HepG2 (cell line): ENCODE measurements around the gene JADE2. TPM values are rescaled to one million over a fixed set of nuclear protein-coding genes. Genes with fewer than 3 reads are reported as not detected.

ENCODE experiments used
- ERF ChIP-seq: IDR thresholded peaks from 2 replicates; pipeline ENCODE4 v1.6.1; 2018; ENCODE audit warnings: missing biosample characterization, missing genetic modification reagents
- FOXC1 ChIP-seq: sonication (generic); formaldehyde crosslinking; IDR thresholded peaks from 2 replicates; pipeline ENCODE4 v1.8.0; 2022; ENCODE audit warnings: mild to moderate bottlenecking, missing genetic modification reagents, borderline replicate concordance
- GABPB1 ChIP-seq: IDR thresholded peaks from 2 replicates; pipeline ENCODE4 v1.6.1; 2016; ENCODE audit warnings: mild to moderate bottlenecking, missing genetic modification reagents, moderate library complexity, missing compliant biosample characterization
- MAFF ChIP-seq: IDR thresholded peaks from 2 replicates; pipeline ENCODE4 v1.6.1; 2011; ENCODE audit warnings: low read depth, low read length, improper control_type of control experiment
- MTF2 ChIP-seq: sonication (generic); formaldehyde crosslinking; IDR thresholded peaks from 2 replicates; pipeline ENCODE4 v1.5.0; 2020; ENCODE audit warnings: missing genetic modification reagents, borderline replicate concordance
- PTBP1 ChIP-seq: fragments of 200-400 bp; formaldehyde crosslinking; IDR thresholded peaks from 2 replicates; pipeline ENCODE4 v1.6.1; 2018; ENCODE audit warnings: low read length, low read depth; ENCODE audit not compliant: poor library complexity, severe bottlenecking
- RBM39 ChIP-seq: fragments of 200-400 bp; formaldehyde crosslinking; IDR thresholded peaks from one replicate; pipeline ENCODE4 v1.6.1; 2018; ENCODE audit warnings: antibody characterized with exemption, mild to moderate bottlenecking, low read depth, low read length; ENCODE audit not compliant: poor library complexity, severe bottlenecking
- SKI ChIP-seq: fragments of 450-650 bp; IDR thresholded peaks from one replicate; pipeline ENCODE4 v1.6.1; 2018; ENCODE audit warnings: mild to moderate bottlenecking; ENCODE audit not compliant: partially characterized antibody
- YY1 ChIP-seq: IDR thresholded peaks from 2 replicates; pipeline ENCODE4 v1.6.1; 2011; ENCODE audit warnings: low read length, low read depth, moderate library complexity, mild to moderate bottlenecking; ENCODE audit not compliant: insufficient read depth, insufficient replicate concordance
- ZBTB3 ChIP-seq: sonication (generic); formaldehyde crosslinking; IDR thresholded peaks from 2 replicates; pipeline ENCODE4 v1.4.0; 2020; ENCODE audit warnings: low read depth, mild to moderate bottlenecking, moderate library complexity, missing genetic modification reagents, borderline replicate concordance
- ZFP62 ChIP-seq: sonication (generic); formaldehyde crosslinking; IDR thresholded peaks from 2 replicates; pipeline ENCODE4 v1.4.0; 2020; ENCODE audit warnings: missing genetic modification reagents
- ZNF101 ChIP-seq: sonication (generic); formaldehyde crosslinking; IDR thresholded peaks from 2 replicates; pipeline ENCODE4 v1.4.0; 2020; ENCODE audit warnings: mild to moderate bottlenecking, low read depth, missing genetic modification reagents, borderline replicate concordance
- ZNF335 ChIP-seq: sonication (generic); formaldehyde crosslinking; IDR thresholded peaks from 2 replicates; pipeline ENCODE4 v1.4.0; 2020; ENCODE audit warnings: missing genetic modification reagents
- ZNF772 ChIP-seq: sonication (generic); formaldehyde crosslinking; IDR thresholded peaks from 2 replicates; pipeline ENCODE4 v1.5.0; 2020; ENCODE audit warnings: mild to moderate bottlenecking, missing genetic modification reagents
- ZNF773 ChIP-seq: sonication (generic); formaldehyde crosslinking; IDR thresholded peaks from 2 replicates; pipeline ENCODE4 v1.4.0; 2020; ENCODE audit warnings: missing genetic modification reagents, borderline replicate concordance
- polyA plus RNA-seq, 8 experiments: library from polyadenylated mRNA; depleted of rRNA in 3 of 8; stranded (reverse) in 7 of 8; unstranded in 1 of 8; fragments of >200 nt; fragmentation: Illumina TruSeq in 4 of 8; extraction: Trizol in 4 of 8; gene quantifications; 2 replicates each; pipeline versions ENCODE4 v1.2.1 to v1.2.3, GENCODE V29; 2011 to 2016; ENCODE audit warnings: low read depth in 4 of 8, missing spikeins in 1 of 8, mixed read lengths in 1 of 8; ENCODE audit not compliant: insufficient read depth in 1 of 8
- total RNA-seq, 5 experiments: library from RNA; depleted of rRNA; stranded (reverse); fragments of >200 nt; fragmentation: Illumina TruSeq; extraction: Trizol; gene quantifications; 2 replicates each; pipeline ENCODE4 v1.2.3, GENCODE V29; 2016; ENCODE audit warnings: low read depth in 1 of 5
- TF ChIP-seq, protein P1 (sequence below): sonication (generic); formaldehyde crosslinking; conservative IDR thresholded peaks from 2 replicates; pipeline ENCODE4 v1.8.0; 2022; ENCODE audit warnings: mild to moderate bottlenecking, moderate library complexity, missing genetic modification reagents
- TF ChIP-seq, protein P2 (sequence below): sonication (generic); formaldehyde crosslinking; IDR thresholded peaks from 2 replicates; pipeline ENCODE4 v1.5.0; 2020; ENCODE audit warnings: mild to moderate bottlenecking, low read depth, missing genetic modification reagents, borderline replicate concordance
- TF ChIP-seq, protein P3 (sequence below): IDR thresholded peaks from 2 replicates; pipeline ENCODE4 v1.6.1; 2016; ENCODE audit warnings: low read depth, missing genetic modification reagents, missing compliant biosample characterization
- TF ChIP-seq, protein P4 (sequence below): sonication (generic); formaldehyde crosslinking; IDR thresholded peaks from 2 replicates; pipeline ENCODE4 v1.8.0; 2022; ENCODE audit warnings: mild to moderate bottlenecking, missing genetic modification reagents, moderate library complexity

Gene JADE2
- total and polyA plus RNA-seq, 2 of the 13 experiments (the other 11 are each of a cell fraction or from before 2014, with no cell fraction given) = 7.5 to 15.1 TPM

DNA sequence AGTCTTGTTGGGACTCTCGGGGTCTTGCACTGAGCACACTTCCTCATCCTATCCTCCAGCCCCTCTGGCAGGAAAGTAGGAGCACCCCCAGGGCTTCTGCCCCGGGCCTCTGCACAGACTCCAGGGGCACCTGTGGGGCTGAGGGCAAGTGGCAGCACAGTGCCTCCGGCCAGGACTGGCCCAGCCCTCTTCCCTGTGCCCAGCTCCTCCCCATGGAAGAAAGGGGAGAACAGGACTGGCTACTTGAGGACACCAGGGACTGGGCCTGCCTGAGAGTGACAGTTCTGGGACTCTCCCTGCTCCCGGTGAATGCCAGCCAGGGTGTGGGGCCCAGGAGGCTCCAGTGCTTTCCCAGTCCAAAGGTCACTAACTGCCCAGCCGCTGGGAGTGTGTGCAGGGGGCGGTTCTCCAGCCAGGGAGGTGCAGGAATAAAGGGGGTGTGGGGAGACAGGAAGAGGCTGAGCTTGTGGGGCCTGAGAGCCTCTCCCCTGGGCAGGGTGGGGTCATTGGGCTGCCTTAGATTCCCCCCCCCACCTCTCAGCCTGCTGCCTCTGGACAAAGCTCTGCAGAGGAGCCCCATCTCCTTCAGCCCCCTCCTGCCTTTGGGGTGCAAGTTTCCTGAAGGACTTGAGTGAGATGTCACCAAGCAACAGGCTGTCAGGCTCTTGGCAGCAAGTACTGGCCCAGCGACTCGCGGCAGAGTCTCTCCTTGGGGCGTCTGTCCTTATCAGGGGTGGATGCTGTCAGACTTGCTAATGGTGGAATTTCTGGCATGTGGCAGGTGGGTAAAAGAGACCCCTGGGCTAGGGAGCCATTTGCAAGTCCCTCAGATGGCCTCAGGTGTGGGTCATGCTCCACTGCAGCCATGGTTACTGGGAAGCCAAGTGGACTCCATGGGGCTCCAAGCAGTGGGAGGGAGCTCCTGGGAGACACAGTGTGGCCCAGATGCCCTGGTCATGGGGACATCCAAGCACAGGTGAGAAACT, 19.1 kb upstream of the JADE2 start (continued):
- TF ChIP-seq, protein P1, sequence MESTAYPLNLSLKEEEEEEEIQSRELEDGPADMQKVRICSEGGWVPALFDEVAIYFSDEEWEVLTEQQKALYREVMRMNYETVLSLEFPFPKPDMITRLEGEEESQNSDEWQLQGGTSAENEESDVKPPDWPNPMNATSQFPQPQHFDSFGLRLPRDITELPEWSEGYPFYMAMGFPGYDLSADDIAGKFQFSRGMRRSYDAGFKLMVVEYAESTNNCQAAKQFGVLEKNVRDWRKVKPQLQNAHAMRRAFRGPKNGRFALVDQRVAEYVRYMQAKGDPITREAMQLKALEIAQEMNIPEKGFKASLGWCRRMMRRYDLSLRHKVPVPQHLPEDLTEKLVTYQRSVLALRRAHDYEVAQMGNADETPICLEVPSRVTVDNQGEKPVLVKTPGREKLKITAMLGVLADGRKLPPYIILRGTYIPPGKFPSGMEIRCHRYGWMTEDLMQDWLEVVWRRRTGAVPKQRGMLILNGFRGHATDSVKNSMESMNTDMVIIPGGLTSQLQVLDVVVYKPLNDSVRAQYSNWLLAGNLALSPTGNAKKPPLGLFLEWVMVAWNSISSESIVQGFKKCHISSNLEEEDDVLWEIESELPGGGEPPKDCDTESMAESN = peak; percentile 38; the same call in 1 of the 2 replicates
- TF ChIP-seq YY1 (no peak), FOXC1 (no peak), SKI (peak; percentile 65), MAFF (no peak), ZNF101 (CRISPR knock-in tag) (no peak), MTF2 (CRISPR knock-in tag) (no peak), ZNF335 (CRISPR knock-in tag) (peak; percentile 79; the same call in 1 of the 2 replicates), ZFP62 (CRISPR knock-in tag) (no peak), ZNF773 (CRISPR knock-in tag) (no peak), ZNF772 (CRISPR knock-in tag) (peak; percentile 90), ERF (CRISPR knock-in tag) (peak; percentile 93), GABPB1 (CRISPR knock-in tag) (peak; percentile 79), RBM39 (peak; percentile 82), ZBTB3 (CRISPR knock-in tag) (peak; percentile 94), PTBP1 (no peak)
- TF ChIP-seq, protein P2, sequence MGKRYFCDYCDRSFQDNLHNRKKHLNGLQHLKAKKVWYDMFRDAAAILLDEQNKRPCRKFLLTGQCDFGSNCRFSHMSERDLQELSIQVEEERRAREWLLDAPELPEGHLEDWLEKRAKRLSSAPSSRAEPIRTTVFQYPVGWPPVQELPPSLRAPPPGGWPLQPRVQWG (CRISPR knock-in tag) = no peak
- TF ChIP-seq, protein P3, sequence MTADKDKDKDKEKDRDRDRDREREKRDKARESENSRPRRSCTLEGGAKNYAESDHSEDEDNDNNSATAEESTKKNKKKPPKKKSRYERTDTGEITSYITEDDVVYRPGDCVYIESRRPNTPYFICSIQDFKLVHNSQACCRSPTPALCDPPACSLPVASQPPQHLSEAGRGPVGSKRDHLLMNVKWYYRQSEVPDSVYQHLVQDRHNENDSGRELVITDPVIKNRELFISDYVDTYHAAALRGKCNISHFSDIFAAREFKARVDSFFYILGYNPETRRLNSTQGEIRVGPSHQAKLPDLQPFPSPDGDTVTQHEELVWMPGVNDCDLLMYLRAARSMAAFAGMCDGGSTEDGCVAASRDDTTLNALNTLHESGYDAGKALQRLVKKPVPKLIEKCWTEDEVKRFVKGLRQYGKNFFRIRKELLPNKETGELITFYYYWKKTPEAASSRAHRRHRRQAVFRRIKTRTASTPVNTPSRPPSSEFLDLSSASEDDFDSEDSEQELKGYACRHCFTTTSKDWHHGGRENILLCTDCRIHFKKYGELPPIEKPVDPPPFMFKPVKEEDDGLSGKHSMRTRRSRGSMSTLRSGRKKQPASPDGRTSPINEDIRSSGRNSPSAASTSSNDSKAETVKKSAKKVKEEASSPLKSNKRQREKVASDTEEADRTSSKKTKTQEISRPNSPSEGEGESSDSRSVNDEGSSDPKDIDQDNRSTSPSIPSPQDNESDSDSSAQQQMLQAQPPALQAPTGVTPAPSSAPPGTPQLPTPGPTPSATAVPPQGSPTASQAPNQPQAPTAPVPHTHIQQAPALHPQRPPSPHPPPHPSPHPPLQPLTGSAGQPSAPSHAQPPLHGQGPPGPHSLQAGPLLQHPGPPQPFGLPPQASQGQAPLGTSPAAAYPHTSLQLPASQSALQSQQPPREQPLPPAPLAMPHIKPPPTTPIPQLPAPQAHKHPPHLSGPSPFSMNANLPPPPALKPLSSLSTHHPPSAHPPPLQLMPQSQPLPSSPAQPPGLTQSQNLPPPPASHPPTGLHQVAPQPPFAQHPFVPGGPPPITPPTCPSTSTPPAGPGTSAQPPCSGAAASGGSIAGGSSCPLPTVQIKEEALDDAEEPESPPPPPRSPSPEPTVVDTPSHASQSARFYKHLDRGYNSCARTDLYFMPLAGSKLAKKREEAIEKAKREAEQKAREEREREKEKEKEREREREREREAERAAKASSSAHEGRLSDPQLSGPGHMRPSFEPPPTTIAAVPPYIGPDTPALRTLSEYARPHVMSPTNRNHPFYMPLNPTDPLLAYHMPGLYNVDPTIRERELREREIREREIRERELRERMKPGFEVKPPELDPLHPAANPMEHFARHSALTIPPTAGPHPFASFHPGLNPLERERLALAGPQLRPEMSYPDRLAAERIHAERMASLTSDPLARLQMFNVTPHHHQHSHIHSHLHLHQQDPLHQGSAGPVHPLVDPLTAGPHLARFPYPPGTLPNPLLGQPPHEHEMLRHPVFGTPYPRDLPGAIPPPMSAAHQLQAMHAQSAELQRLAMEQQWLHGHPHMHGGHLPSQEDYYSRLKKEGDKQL = peak; percentile 56; the same call in 1 of the 2 replicates
- TF ChIP-seq, protein P4, sequence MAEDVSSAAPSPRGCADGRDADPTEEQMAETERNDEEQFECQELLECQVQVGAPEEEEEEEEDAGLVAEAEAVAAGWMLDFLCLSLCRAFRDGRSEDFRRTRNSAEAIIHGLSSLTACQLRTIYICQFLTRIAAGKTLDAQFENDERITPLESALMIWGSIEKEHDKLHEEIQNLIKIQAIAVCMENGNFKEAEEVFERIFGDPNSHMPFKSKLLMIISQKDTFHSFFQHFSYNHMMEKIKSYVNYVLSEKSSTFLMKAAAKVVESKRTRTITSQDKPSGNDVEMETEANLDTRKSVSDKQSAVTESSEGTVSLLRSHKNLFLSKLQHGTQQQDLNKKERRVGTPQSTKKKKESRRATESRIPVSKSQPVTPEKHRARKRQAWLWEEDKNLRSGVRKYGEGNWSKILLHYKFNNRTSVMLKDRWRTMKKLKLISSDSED = no peak
